ENCODE results near the gene FNTB.

Gene FNTB

GRCh38 chr14:64953661-64954060 is 33.0 kb upstream of the FNTB start:
- DNase-seq: no peak

- DNase-seq: no peak
Observed at GRCh38 chr14:64954491-64955240, 32.0 kb upstream of the FNTB start.

DNA sequence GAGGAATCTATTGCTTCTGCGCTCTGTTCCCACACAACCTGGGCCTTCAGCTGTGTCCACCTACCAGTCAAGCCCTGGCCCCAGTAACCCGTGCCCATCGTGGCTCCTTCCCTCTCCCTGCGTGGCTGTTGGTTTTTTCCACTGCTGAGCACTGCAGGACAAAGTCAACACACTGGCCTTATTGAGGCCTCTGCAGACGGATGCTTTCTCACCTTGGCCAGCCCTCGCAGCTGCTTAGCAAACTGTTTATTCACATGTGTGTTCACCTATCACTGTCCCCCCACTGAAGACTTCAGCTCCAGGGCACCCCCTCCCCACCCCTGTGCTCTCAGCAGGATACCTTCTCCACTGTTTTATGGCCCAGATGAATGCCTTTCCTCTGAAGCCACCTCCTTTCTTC is 31.4 kb upstream of the FNTB start:
- no peak for DNase-seq

DNA sequence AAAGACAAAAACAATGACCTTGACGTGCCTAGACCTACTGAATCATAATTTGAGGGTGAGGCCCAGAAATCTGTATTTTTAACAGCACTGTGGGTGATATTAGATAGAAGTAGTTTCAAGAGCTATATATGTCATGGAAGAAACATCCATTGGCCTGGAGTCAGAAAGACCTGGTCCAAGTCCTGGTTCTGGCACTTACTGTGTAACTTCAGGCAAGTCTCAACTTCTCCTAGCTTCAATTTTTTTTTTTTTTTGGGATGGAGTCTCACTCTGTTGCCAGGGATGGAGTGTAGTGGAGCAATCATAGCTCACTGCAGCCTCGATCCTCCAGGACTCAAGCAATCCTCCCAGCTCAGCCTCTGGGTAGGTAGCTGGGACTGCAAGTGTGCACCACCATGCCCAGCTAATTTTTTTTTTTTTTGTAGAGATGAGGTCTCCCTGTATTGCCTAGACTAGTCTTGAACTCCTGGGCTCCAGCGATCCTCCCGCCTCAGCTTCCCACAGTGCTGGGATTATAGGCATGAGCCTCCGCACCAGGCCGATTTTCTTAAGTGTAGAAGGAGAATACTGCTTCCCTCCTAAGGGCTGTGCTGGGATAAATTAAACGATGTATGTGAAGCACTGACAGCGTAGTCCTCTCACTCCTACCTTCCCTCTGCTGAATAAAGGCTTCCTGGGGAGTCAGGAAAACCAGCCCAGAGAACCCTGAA is 29.8 kb upstream of the FNTB start:
- DNase-seq: no peak

GRCh38 chr14:64958201-64958600 is 28.5 kb upstream of the FNTB start:
- DNase-seq: no peak

GRCh38 chr14:64958743-64959142 is 28.0 kb upstream of the FNTB start:
- no peak for DNase-seq

GRCh38 chr14:64960762-64961276 is 25.9 kb upstream of the FNTB start:
- DNase-seq: no peak

DNA sequence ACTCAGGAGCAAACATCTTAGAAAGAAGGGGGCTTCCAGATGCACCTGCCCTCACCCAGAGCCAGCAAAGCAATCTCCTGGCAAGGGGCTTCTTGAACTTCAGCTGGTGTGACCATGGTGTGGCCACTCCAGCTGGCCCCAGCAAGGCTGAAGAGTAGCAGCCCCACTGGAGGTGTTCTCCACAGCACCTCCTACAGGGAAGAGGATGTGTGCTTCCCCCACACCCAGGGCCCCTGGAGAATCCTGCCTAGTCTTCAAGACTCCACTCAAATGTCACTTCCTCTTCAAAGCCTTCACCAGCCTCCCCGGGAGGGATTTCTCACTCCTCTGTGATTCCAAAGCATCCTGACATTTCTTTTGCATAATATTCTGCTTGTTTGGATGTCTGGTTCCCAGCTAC is 23.1 kb upstream of the FNTB start:
- no peak for DNase-seq

- DNase-seq: no peak
Observed at GRCh38 chr14:64965356-64966000, 21.2 kb upstream of the FNTB start.

DNA sequence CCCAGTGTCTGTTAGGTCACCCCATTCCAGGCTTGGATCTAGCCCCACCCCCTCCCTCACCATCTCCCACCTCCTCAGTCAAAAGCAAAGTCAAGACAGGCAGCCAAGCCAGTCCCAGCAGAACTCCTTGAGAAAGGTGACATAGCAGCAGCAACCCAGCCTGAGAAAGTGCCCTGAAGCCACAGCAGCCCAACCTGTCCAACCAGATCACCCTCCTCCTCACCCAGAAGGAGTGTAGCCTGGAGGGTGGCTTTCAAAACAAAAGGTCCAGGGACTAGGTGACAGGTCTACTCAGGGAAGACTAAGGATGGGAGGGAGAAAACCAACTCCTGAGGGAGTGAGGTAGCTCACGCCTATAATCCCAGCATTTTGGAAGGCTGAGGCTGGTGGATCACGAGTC is 19.7 kb upstream of the FNTB start:
- no peak for DNase-seq

DNA sequence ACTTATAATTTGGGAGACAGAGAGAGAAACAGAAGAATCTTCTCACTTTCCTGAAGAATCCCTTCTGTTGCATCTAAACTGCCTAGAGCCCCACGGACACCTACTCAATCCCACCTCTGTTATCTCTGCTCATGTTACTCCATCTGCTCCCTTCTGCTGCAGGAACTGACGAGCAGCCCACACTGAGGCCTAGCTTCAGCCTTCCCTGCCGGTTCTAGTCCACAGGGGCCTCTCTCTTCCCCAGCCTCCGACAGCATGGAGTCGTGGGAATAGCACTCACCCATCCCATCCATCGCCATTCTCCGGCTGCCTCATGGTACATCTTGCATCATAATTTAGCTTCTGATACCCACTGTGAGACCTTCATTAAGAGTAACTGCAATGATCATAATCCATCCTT is 18.5 kb upstream of the FNTB start:
- no peak for DNase-seq

DNA sequence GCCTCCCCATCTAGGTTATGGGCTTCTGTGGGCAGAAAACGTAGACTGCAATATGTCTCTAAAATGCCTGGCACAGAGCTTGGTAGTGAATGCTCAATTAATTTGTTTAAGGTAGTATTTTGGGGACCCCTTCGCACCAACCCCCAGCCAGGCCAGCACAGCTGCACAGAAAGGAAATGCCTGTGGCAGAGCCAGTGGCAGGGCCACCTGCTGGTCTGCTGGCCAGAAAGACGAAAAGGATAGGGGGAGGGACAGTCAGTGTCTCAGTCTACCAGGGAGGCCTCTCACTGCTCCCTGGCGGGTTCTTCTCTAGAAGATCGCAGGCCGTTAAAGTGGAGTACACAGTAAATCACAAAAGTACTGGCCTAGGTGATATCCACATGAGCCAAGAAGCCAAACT is 18.0 kb upstream of the FNTB start:
- DNase-seq: no peak

DNA sequence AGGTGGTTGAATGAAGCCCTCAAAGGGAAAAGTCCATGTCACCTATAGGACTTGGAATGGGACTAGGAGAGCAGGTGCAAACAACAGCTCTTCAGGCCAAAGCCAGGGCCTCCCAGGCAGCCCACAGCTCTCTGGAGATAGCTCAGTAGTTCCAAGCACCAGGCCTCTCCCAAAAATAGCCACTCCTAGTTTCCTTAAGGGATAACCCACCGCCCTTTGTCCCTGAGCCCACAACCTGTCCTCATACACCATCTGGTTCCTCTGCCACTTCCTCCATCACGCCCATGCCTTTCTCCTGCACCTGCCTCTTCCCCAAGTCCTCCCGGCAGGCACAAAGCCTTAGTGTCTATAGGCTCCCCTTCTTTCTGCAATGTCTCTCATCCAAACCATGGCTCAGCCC is 16.7 kb upstream of the FNTB start:
- no peak for DNase-seq

GRCh38 chr14:64970776-64971477 is 15.8 kb upstream of the FNTB start:
- no peak for DNase-seq

DNA sequence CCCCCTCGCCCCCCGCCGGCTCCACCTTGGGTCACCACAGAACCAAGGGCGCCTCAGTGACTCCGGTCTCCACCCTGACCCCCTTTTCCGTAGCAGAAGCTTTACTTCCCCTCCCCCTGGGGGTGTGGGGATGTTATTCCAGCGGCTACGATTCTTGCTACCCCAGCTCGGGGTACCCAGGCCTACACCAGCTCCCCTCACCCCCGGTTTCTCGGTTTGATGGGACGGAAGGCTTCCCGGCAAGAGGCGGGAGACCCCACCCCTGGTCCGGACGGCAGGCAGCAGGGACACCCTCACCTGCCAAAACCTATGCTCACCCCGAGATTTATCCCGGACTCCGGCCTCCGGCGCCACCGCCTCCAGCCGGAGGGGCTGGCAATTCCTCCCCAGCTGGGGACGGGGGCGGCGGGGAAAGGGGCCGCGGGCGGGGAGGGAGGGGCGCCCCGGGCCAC is 15.2 kb upstream of the FNTB start:
- DNase-seq: no peak

- peak; percentile 28 for DNase-seq
Observed at GRCh38 chr14:64971943-64972791, 14.5 kb upstream of the FNTB start, which contains the start of gene RAB15. RAB15 (minus strand) TSS chr14:64972336; CDS start chr14:64972076, 260 bp downstream.

DNA sequence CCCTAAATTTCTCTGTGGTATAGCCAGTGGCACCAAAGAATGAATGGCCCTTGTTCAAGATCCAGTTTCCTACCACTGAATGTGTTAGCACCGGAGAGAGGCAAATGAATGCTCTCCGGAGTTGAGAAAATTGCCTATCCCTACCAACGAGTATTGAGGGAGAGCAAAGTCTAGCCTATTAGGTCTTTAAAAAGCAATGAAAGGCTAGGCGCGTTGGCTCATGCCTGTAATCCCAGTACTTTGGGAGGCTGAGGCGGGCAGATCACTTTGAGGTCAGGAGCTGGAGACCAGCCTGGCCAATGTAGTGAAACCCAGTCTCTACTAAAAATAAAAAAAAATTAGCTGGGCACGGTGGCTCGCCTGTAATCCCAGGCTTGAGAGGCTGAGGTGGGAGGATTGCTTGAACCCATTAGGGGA is 13.7 kb upstream of the FNTB start:
- no peak for DNase-seq

- no peak for DNase-seq
Observed at GRCh38 chr14:64973826-64974225, 12.9 kb upstream of the FNTB start.

DNA sequence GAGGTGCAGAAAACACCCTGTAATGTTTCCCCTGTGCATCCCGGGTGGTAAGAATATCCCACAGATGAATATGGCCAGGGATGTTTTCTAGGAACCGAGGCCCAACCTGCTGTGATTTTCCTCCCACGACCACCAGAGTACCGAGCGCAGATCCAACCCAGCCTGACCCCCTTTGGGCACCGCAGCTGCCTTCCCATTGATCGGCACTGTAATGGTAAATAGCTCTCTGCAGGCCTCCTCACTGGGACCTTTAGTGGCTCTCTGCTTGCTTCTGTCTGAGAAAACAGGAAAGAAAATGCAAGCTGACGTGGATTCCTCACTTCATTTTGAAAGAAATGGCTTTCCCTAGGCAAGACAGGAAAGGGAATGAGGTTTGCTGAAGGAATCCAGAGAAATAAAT is 12.1 kb upstream of the FNTB start:
- DNase-seq: no peak

DNA sequence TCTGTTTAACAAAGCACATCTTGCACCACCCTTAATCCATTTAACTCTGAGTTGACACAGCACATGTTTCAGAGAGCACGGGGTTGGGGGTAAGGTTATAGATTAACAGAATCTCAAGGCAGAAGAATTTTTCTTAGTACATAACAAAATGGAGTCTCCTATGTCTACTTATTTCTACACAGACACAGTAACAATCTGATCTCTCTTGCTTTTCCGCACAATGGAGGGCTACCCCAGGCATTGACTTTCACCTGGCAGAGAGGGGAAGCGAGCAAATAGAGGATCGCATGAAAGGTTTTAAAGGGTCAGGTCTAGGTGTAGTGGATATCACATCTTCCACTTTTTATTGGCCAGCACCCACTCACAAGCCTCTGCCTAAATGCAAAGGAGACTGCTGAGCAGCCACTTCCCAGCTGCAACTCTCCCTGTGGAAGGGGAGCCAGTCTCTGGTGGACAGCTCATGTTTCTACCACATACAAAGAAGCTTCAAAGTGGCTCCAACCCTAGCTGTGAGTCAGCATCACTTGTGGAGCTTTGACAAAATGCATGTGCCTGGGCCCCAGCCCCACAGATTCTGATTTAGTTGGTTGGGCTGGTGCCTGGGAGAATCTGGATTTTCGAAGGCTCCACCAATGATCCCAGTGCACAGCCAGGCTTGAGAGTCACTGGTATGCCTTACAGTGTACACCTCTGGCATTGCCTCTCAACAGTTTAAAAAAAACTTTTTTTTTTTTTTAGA is 7.2 kb upstream of the FNTB start:
- DNase-seq: no peak
